Breast epithelium (tissue), 4 donors: Measurements from ENCODE around the gene AOC1. TPM values are rescaled to one million over a fixed set of nuclear protein-coding genes. Genes with fewer than 3 reads are reported as not detected.
"Not testable (repeated sequence)": the region's sequence is repeated elsewhere in the genome, so short reads cannot be mapped to it uniquely, and the experiment has no call there.

ENCODE experiments used
- DNase-seq, 2 donors: peaks; one replicate each; pipeline ENCODE4 v3.0.0-alpha.2; 2019; ENCODE audit warnings: low spot score in 2 of 2
- H3K27ac ChIP-seq, 2 donors: fragments of 200-600 bp; sonication (generic) in 1 of 2; one replicate each; pipeline ENCODE4 v1.5.1; 2016 to 2019; ENCODE audit warnings: mild to moderate bottlenecking in 1 of 2
- H3K27me3 ChIP-seq, 2 donors: fragments of 200-600 bp; sonication (generic) in 1 of 2; one replicate each; pipeline versions ENCODE4 v1.5.1 to v1.6.0; 2017 to 2019; ENCODE audit warnings: control low read depth in 1 of 2, mild to moderate bottlenecking in 1 of 2
- H3K36me3 ChIP-seq: fragments of 200-600 bp; one replicate; pipeline ENCODE4 v1.5.1; 2019
- H3K4me1 ChIP-seq, 2 donors: fragments of 200-600 bp; sonication (generic); one replicate each; pipeline ENCODE4 v1.5.1; 2016 to 2019; ENCODE audit warnings: control low read depth in 1 of 2
- H3K4me3 ChIP-seq, 3 donors: fragments of 200-600 bp; sonication (generic); 1 replicate in 2 of 3; 2 replicates in 1 of 3; pipeline ENCODE4 v1.5.1; 2016 to 2019; ENCODE audit warnings: mild to moderate bottlenecking in 3 of 3, moderate library complexity in 2 of 3
- H3K9me3 ChIP-seq, 2 donors: fragments of 200-600 bp; sonication (generic) in 1 of 2; one replicate each; pipeline ENCODE4 v1.5.1; 2016 to 2019; ENCODE audit warnings: control low read depth in 1 of 2
- CTCF ChIP-seq, 3 donors: fragments of 450-650 bp; IDR thresholded peaks; one replicate each; pipeline ENCODE4 v1.5.1; 2016 to 2017; ENCODE audit warnings: antibody characterized with exemption in 3 of 3, mild to moderate bottlenecking in 3 of 3, moderate library complexity in 3 of 3
- POLR2A ChIP-seq: fragments of 450-650 bp; IDR thresholded peaks from one replicate; pipeline ENCODE4 v1.6.1; 2016; ENCODE audit warnings: antibody characterized with exemption, mild to moderate bottlenecking, moderate library complexity
- POLR2AphosphoS5 ChIP-seq, 3 donors: sonication (generic); formaldehyde crosslinking; IDR thresholded peaks; one replicate each; pipeline ENCODE4 v1.6.1; 2017; ENCODE audit warnings: antibody characterized with exemption in 3 of 3
- intact Hi-C: fragments of 100-400 bp; cut with DNase I; formaldehyde crosslinking; loops from one replicate; pipeline ENCODE4 v1.15.1; 2023; ENCODE audit warnings: low total_unique reads
- total RNA-seq, 3 donors: library from RNA; depleted of rRNA; stranded (reverse); fragments of >200 nt; gene quantifications; one replicate each; pipeline ENCODE4 v1.1.0, GENCODE V29; 2016

Gene AOC1
- total RNA-seq, 3 donors from 2014 or later, result 2.3 TPM; not detected in 2

- peak overlapping the region in 1 of 2 donors; percentile 36 for H3K27ac ChIP-seq
- TF ChIP-seq POLR2AphosphoS5 (IDR thresholded peaks at IDR 0.05) (no peak), POLR2A (no peak), CTCF (IDR thresholded peaks at IDR 0.05) (no peak)
- H3K4me1 ChIP-seq, result peaks cover 0 to 5% of the 10 kb centered on the region in 2 donors
- intact Hi-C loops, result no loop called here
- H3K27me3 ChIP-seq, result no peaks in the 10 kb centered on the region
- H3K4me3 ChIP-seq, result no peak overlapping the region
- peak in 1 of 2 donors; percentile 78 for DNase-seq
- H3K9me3 ChIP-seq, result no peaks in the 10 kb centered on the region
- no peaks in the 10 kb centered on the region for H3K36me3 ChIP-seq
These were observed 51.3 kb downstream of the AOC1 start for GRCh38 chr7:150903606-150904005.

- Histone ChIP-seq H3K27me3 (no peaks in the 10 kb centered on the region), H3K36me3 (no peaks in the 10 kb centered on the region), H3K9me3 (no peaks in the 10 kb centered on the region), H3K27ac (peak overlapping the region in 1 of 2 donors; percentile 40), H3K4me1 (peaks cover 0 to 5% of the 10 kb centered on the region in 2 donors), H3K4me3 (no peak overlapping the region)
- DNase-seq, result no peak
- intact Hi-C loops, result no loop called here
- no peak for TF ChIP-seq POLR2A
- TF ChIP-seq CTCF (IDR thresholded peaks at IDR 0.05), result no peak
- no peak for TF ChIP-seq POLR2AphosphoS5 (IDR thresholded peaks at IDR 0.05)
These were observed 51.9 kb downstream of the AOC1 start for GRCh38 chr7:150904011-150904909.

DNA sequence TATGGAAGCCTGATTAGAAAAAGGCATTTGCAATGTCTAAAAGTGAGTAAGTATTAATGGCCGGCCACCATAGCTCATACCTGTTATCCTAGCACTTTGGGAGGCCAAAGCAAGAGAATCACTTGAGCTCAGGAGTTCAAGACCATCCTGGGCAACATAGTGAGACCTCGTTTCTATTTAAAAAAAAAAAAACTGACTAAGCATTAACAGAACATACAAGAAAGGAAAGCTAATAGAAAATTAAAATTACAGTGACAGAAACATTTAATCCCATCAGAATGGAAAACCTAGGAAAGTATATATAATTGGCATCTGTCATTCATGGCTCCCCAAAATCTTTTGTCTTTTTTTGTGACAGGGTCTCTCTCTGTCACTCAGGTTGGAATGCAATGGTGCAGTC lies 55.9 kb downstream of the AOC1 start:
- H3K4me1 ChIP-seq, result peaks cover 0 to 5% of the 10 kb centered on the region in 2 donors
- H3K36me3 ChIP-seq, result no peaks in the 10 kb centered on the region
- TF ChIP-seq POLR2AphosphoS5 (IDR thresholded peaks at IDR 0.05) (no peak), POLR2A (no peak), CTCF (IDR thresholded peaks at IDR 0.05) (no peak)
- no peak for DNase-seq
- intact Hi-C loops, result no loop called here
- H3K4me3 ChIP-seq, result no peak overlapping the region
- no peak overlapping the region for H3K27ac ChIP-seq
- no peaks in the 10 kb centered on the region for H3K9me3 ChIP-seq
- peaks cover 0 to 4% of the 10 kb centered on the region in 2 donors for H3K27me3 ChIP-seq

DNA sequence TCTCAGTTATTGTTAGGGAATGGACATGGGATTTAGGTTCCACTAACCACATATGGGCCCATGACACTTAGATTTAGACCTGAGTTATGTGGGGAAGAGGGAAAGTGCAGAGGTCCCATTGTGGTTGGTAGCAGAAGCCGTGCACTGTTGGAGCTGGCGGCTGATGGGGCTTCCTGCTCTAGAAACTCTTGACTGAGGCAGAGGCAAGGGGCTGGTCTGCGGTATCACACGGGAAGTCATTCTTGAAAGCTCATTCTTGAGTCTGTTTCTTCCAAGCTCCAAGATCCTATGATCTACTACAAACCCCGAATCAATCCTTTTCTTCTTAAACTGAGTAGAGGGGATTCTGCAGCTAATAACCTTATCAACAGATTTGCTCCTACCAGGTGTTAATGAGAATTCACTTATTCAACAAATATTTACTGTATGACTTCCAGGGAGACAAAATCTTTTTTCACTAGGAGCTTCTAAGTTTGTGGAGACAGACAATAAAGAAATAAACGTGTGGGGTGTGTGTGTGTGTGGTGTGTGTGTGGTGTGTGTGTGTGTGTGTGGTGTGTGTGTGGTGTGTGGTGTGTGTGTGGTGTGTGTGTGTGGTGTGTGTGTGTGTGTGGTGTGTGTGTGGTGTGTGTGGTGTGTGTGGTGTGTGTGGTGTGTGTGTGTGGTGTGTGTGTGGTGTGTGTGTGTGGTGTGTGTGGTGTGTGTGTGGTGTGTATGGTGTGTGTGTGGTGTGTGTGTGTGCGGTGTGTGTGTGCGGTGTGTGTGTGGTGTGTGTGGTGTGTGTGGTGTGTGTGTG lies 57.1 kb downstream of the AOC1 start:
- no peaks in the 10 kb centered on the region for H3K9me3 ChIP-seq
- no peak for DNase-seq
- no peak overlapping the region for H3K4me3 ChIP-seq
- H3K36me3 ChIP-seq, result no peaks in the 10 kb centered on the region
- intact Hi-C loops, result no loop called here
- no peak for TF ChIP-seq POLR2AphosphoS5 (IDR thresholded peaks at IDR 0.05)
- no peak for TF ChIP-seq POLR2A
- no peak for TF ChIP-seq CTCF (IDR thresholded peaks at IDR 0.05)
- peaks cover 0 to under 1% of the 10 kb centered on the region in 2 donors for H3K4me1 ChIP-seq
- no peak overlapping the region for H3K27ac ChIP-seq
- H3K27me3 ChIP-seq, result peaks cover 0 to 4% of the 10 kb centered on the region in 2 donors

GRCh38 chr7:150910305-150910995 lies 58.1 kb downstream of the AOC1 start:
- H3K36me3 ChIP-seq, H3K27me3 ChIP-seq, H3K4me1 ChIP-seq, H3K9me3 ChIP-seq, intact Hi-C loops, H3K27ac ChIP-seq, H3K4me3 ChIP-seq, DNase-seq: not testable (repeated sequence)
